ENCODE measurements around the gene PRDX2. TPM values are rescaled to one million over a fixed set of nuclear protein-coding genes. Genes with fewer than 3 reads are reported as not detected.
A peak's percentile ranks its signal among the peaks of the same experiment; 100 is the strongest.

Gene PRDX2
- total RNA-seq, 4 donors from 2014 or later: 357 to 551 (median 406) TPM

GRCh38 chr19:12792853-12793289, 8.7 kb downstream of the PRDX2 start:
- ATAC-seq: no peak
- TF ChIP-seq CTCF (IDR thresholded peaks at IDR 0.05 in 4 of 5, conservative IDR thresholded peaks at IDR 0.05 in 1 of 5) (peak in 1 of 5 experiments; percentile 5), POLR2A (IDR thresholded peaks at IDR 0.05) (peak in 1 of 2 donors; percentile 47)
- DNase-seq: no peak
- no peaks in the 10 kb centered on the region for H3K36me3 ChIP-seq
- H3K4me3 ChIP-seq: peak overlapping the region; percentile 91 to 98 (median 94)
- intact Hi-C loops (cut with DNase I; ENCODE audit: low total_unique reads): loop anchor here (1.0 to 5.0 kb wide), 5 partner anchors 18 to 1054 kb away; partner anchors contain the start of genes FARSA, HOOK2, IER2 and STX10
- in situ Hi-C loops (cut with MboI; ENCODE audit: low sequenced_read_pairs in 4 of 4): no loop called here
- no peaks in the 10 kb centered on the region for H3K27me3 ChIP-seq
- no peaks in the 10 kb centered on the region for H3K9me3 ChIP-seq
- H3K4me1 ChIP-seq: peaks cover 31 to 33% of the 10 kb centered on the region in 2 donors
- peak overlapping the region; percentile 99 to 100 (median 100) for H3K27ac ChIP-seq

- Histone ChIP-seq H3K27me3 (no peaks in the 10 kb centered on the region), H3K4me1 (peaks cover 33 to 40% of the 10 kb centered on the region in 2 donors), H3K27ac (peak overlapping the region; percentile 99 to 100 (median 100)), H3K36me3 (no peaks in the 10 kb centered on the region), H3K4me3 (peak overlapping the region; percentile 91 to 98 (median 94)), H3K9me3 (no peaks in the 10 kb centered on the region)
- intact Hi-C loops (cut with DNase I; ENCODE audit: low total_unique reads) (loop anchor here (5.0 kb wide), 4 partner anchors 70 to 1055 kb away; partner anchors contain the start of genes FARSA, IER2, STX10 and TNPO2), in situ Hi-C loops (cut with MboI; ENCODE audit: low sequenced_read_pairs in 4 of 4) (no loop called here)
- DNase-seq (peak; percentile 81 to 86), ATAC-seq (peak; percentile 9 to 24)
- TF ChIP-seq POLR2A (IDR thresholded peaks at IDR 0.05) (peak; percentile 71 to 78), CTCF (IDR thresholded peaks at IDR 0.05 in 4 of 5, conservative IDR thresholded peaks at IDR 0.05 in 1 of 5) (peak in 1 of 5 experiments; percentile 11)
These were observed 9.3 kb downstream of the PRDX2 start for GRCh38 chr19:12792051-12792852.

- H3K36me3 ChIP-seq: no peaks in the 10 kb centered on the region
- peak within 1 kb of the TSS; percentile 99 to 100 (median 100) for H3K27ac ChIP-seq
- peak; percentile 100 for TF ChIP-seq POLR2A (IDR thresholded peaks at IDR 0.05)
- peak in 3 of 5 experiments; percentile 10 to 17 (median 16) for TF ChIP-seq CTCF (IDR thresholded peaks at IDR 0.05 in 4 of 5, conservative IDR thresholded peaks at IDR 0.05 in 1 of 5)
- H3K9me3 ChIP-seq: no peaks in the 10 kb centered on the region
- peaks cover 38 to 45% of the 10 kb centered on the region in 2 donors for H3K4me1 ChIP-seq
- intact Hi-C loops (cut with DNase I; ENCODE audit: low total_unique reads): loop anchor here (5.0 kb wide), 4 partner anchors 69 to 1056 kb away; partner anchors contain the start of genes FARSA, IER2, STX10 and TNPO2
- H3K4me3 ChIP-seq: peak within 1 kb of the TSS; percentile 91 to 98 (median 94)
- in situ Hi-C loops (cut with MboI; ENCODE audit: low sequenced_read_pairs in 4 of 4): no loop called here
- DNase-seq: peak; percentile 96 to 97
- peak; percentile 48 to 50 for ATAC-seq
- no peaks in the 10 kb centered on the region for H3K27me3 ChIP-seq
These were observed 10.1 kb downstream of the PRDX2 start, which contains the start of gene JUNB for GRCh38 chr19:12791345-12792050. TSS of gene JUNB (plus strand) at chr19:12791486. CDS start at chr19:12791772, 286 bp downstream.

GRCh38 chr19:12790628-12791344, 10.8 kb downstream of the PRDX2 start:
- DNase-seq: no peak
- no peaks in the 10 kb centered on the region for H3K36me3 ChIP-seq
- intact Hi-C loops (cut with DNase I; ENCODE audit: low total_unique reads): loop anchor here (5.0 kb wide), 4 partner anchors 68 to 1057 kb away; partner anchors contain the start of genes FARSA, IER2, STX10 and TNPO2
- no peak for ATAC-seq
- peak overlapping the region; percentile 99 to 100 (median 100) for H3K27ac ChIP-seq
- in situ Hi-C loops (cut with MboI; ENCODE audit: low sequenced_read_pairs in 4 of 4): no loop called here
- H3K9me3 ChIP-seq: no peaks in the 10 kb centered on the region
- H3K4me3 ChIP-seq: peak overlapping the region; percentile 91 to 98 (median 94)
- H3K27me3 ChIP-seq: no peaks in the 10 kb centered on the region
- H3K4me1 ChIP-seq: peaks cover 45% of the 10 kb centered on the region in 2 donors
- TF ChIP-seq CTCF (IDR thresholded peaks at IDR 0.05 in 4 of 5, conservative IDR thresholded peaks at IDR 0.05 in 1 of 5) (no peak), POLR2A (IDR thresholded peaks at IDR 0.05) (no peak)

Measured in gastrocnemius medialis (tissue), 4 donors.